Nephron (organoid): Measurements from ENCODE around the gene SEMA4A.
A peak's percentile ranks its signal among the peaks of the same experiment; 100 is the strongest.

ENCODE experiments used
- H3K27ac Mint-ChIP-seq, 3 experiments: 2 replicates each; pipeline ENCODE4 v1.8.0; 2020; ENCODE audit warnings: mixed read lengths in 3 of 3, mild to moderate bottlenecking in 2 of 3, moderate library complexity in 1 of 3
- H3K27me3 Mint-ChIP-seq: 2 replicates; pipeline ENCODE4 v1.8.0; 2021; ENCODE audit warnings: low read depth, mild to moderate bottlenecking, moderate library complexity, mixed read lengths
- H3K36me3 Mint-ChIP-seq: 2 replicates; pipeline ENCODE4 v1.8.0; 2020; ENCODE audit warnings: low read depth, mixed read lengths
- H3K4me1 Mint-ChIP-seq: 2 replicates; pipeline ENCODE4 v1.8.0; 2020; ENCODE audit warnings: mixed read lengths
- H3K4me3 Mint-ChIP-seq, 3 experiments: 2 replicates each; pipeline ENCODE4 v1.8.0; 2020; ENCODE audit warnings: mild to moderate bottlenecking in 3 of 3, mixed read lengths in 3 of 3, moderate library complexity in 2 of 3
- H3K9me3 Mint-ChIP-seq: 2 replicates; pipeline ENCODE4 v1.8.0; 2020; ENCODE audit warnings: mixed read lengths
- TF ChIP-seq, protein P1 (sequence below), 3 experiments: fragments of 200-600 bp; sonication (generic); IDR thresholded peaks; one replicate each; pipeline ENCODE4 v1.5.0; 2021; ENCODE audit warnings: antibody characterized with exemption in 3 of 3; ENCODE audit not compliant: unreplicated experiment in 3 of 3

Gene SEMA4A

DNA sequence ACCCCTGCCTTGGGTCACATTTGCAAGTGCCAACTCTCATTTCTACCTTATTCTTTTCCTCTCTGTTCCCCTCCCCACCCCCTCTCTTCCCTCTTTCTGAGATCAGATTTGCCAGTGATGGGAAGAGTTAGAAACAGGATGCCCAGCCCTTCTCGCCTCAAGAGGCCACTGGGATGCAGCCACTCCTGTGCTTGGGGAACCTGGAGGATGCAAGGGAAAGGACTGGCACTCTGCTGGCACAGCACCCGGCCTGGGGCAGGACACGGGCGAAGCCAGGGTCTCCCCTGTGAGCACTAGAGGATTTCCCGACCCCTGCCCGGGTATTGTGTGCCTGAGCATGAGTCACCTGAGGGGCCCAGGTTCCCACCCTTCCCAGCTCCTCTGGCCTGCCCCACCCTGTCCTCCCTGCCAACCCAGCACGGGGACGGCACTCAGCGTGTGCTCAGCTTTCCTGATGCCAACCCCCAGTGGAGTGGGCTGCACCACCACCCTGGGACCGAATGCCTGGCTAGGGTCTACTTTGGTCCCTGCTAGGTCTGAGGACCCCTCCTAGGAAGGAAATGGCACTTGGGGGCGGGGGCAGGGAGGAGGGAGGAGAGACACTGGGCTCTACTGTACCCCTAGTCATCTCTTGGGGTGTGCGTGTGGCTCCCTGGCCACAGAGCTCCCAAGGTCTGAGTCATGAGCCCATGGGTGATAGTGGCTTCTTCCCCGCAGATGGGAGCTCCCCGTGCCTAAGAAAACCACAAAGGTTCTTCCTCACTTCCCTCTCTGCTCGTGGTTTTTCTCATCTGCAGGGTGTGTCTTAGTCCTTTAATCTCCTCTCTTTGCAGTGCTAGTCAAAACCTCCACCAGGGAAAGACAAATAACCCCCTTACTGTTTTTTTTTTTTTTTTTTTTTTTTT is 26.5 kb upstream of the SEMA4A start:
- Mint-ChIP-seq H3K4me1 (peaks cover 73% of the 10 kb centered on the region), H3K4me3 (peak overlapping the region; percentile 23 to 67 (median 44)), H3K36me3 (peaks cover 4% of the 10 kb centered on the region), H3K9me3 (no peaks in the 10 kb centered on the region), H3K27ac (peak overlapping the region; percentile 97 to 100 (median 100)), H3K27me3 (no peaks in the 10 kb centered on the region)
- TF ChIP-seq, protein P1, sequence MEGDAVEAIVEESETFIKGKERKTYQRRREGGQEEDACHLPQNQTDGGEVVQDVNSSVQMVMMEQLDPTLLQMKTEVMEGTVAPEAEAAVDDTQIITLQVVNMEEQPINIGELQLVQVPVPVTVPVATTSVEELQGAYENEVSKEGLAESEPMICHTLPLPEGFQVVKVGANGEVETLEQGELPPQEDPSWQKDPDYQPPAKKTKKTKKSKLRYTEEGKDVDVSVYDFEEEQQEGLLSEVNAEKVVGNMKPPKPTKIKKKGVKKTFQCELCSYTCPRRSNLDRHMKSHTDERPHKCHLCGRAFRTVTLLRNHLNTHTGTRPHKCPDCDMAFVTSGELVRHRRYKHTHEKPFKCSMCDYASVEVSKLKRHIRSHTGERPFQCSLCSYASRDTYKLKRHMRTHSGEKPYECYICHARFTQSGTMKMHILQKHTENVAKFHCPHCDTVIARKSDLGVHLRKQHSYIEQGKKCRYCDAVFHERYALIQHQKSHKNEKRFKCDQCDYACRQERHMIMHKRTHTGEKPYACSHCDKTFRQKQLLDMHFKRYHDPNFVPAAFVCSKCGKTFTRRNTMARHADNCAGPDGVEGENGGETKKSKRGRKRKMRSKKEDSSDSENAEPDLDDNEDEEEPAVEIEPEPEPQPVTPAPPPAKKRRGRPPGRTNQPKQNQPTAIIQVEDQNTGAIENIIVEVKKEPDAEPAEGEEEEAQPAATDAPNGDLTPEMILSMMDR (IDR thresholded peaks at IDR 0.05; ENCODE audit: unreplicated experiment in 3 of 3) = no peak

GRCh38 chr1:156128308-156128653 is 25.1 kb upstream of the SEMA4A start:
- Mint-ChIP-seq H3K4me1 (peaks cover 61% of the 10 kb centered on the region), H3K27ac (peak overlapping the region; percentile 97 to 100 (median 100)), H3K36me3 (peaks cover 4% of the 10 kb centered on the region), H3K4me3 (peak overlapping the region in 2 of 3 experiments; percentile 71 to 83), H3K27me3 (no peaks in the 10 kb centered on the region), H3K9me3 (no peaks in the 10 kb centered on the region)
- TF ChIP-seq, protein P1 (IDR thresholded peaks at IDR 0.05; ENCODE audit: unreplicated experiment in 3 of 3) = no peak

- peak overlapping the region; percentile 97 to 100 (median 100) for H3K27ac Mint-ChIP-seq
- no peaks in the 10 kb centered on the region for H3K27me3 Mint-ChIP-seq
- H3K4me3 Mint-ChIP-seq = peak overlapping the region; percentile 43 to 83 (median 71)
- H3K9me3 Mint-ChIP-seq = no peaks in the 10 kb centered on the region
- peaks cover 55% of the 10 kb centered on the region for H3K4me1 Mint-ChIP-seq
- TF ChIP-seq, protein P1 (IDR thresholded peaks at IDR 0.05; ENCODE audit: unreplicated experiment in 3 of 3) = no peak
- H3K36me3 Mint-ChIP-seq = peaks cover 9% of the 10 kb centered on the region
Observed at GRCh38 chr1:156128654-156129597, 24.5 kb upstream of the SEMA4A start.

- Mint-ChIP-seq H3K9me3 (no peaks in the 10 kb centered on the region), H3K4me3 (peak overlapping the region; percentile 12 to 83 (median 71)), H3K27me3 (no peaks in the 10 kb centered on the region), H3K36me3 (peaks cover 19% of the 10 kb centered on the region), H3K4me1 (peaks cover 48% of the 10 kb centered on the region), H3K27ac (peak overlapping the region; percentile 97 to 100 (median 100))
- TF ChIP-seq, protein P1 (IDR thresholded peaks at IDR 0.05; ENCODE audit: unreplicated experiment in 3 of 3) = peak; percentile 95 to 98 (median 96)
Observed at GRCh38 chr1:156129687-156130577, 23.5 kb upstream of the SEMA4A start.

GRCh38 chr1:156130578-156130942 is 22.8 kb upstream of the SEMA4A start:
- Mint-ChIP-seq H3K4me1 (peaks cover 45% of the 10 kb centered on the region), H3K27ac (peak overlapping the region; percentile 97 to 100 (median 100)), H3K9me3 (no peaks in the 10 kb centered on the region), H3K27me3 (no peaks in the 10 kb centered on the region), H3K36me3 (peaks cover 21% of the 10 kb centered on the region), H3K4me3 (no peak overlapping the region)
- TF ChIP-seq, protein P1 (IDR thresholded peaks at IDR 0.05; ENCODE audit: unreplicated experiment in 3 of 3) = no peak
